H1 (cell line): Measurements from ENCODE around the gene SORBS1.

Source experiments
- ATF2 ChIP-seq: IDR thresholded peaks from 2 replicates; pipeline ENCODE4 v1.6.1; 2012; ENCODE audit warnings: low read length, inconsistent platforms
- BCL11A ChIP-seq, 2 experiments: IDR thresholded peaks; one replicate each; pipeline ENCODE4 v1.6.1; 2011; ENCODE audit warnings: low read depth in 2 of 2, low read length in 2 of 2, mild to moderate bottlenecking in 2 of 2
- CREB1 ChIP-seq: IDR thresholded peaks from 2 replicates; pipeline ENCODE4 v1.6.1; 2012; ENCODE audit warnings: inconsistent platforms
- CTCF ChIP-seq, 3 experiments: IDR thresholded peaks; 1 replicate in 2 of 3; 2 replicates in 1 of 3; pipeline versions ENCODE4 v1.5.1 to v1.6.1; 2011; ENCODE audit warnings: low read length in 3 of 3, mild to moderate bottlenecking in 3 of 3, inconsistent platforms in 2 of 3, low read depth in 1 of 3, moderate library complexity in 1 of 3; ENCODE audit not compliant: insufficient read depth in 1 of 3; ENCODE audit errors: control extremely low read depth in 1 of 3
- EZH2 ChIP-seq: fragments of 200-600 bp; sonication (generic); IDR thresholded peaks from 2 replicates; pipeline ENCODE4 v1.7.1; 2012; ENCODE audit warnings: low read depth, mild to moderate bottlenecking, moderate library complexity, low read length, inconsistent platforms; ENCODE audit not compliant: severe bottlenecking
- NANOG ChIP-seq: IDR thresholded peaks from 2 replicates; pipeline ENCODE4 v1.6.1; 2011; ENCODE audit warnings: low read length, low read depth, mild to moderate bottlenecking, inconsistent platforms; ENCODE audit not compliant: insufficient read depth, poor library complexity, severe bottlenecking
- POLR2A ChIP-seq, 2 experiments: IDR thresholded peaks; 1 replicate in 1 of 2; 2 replicates in 1 of 2; pipeline ENCODE4 v1.6.1; 2011; ENCODE audit warnings: low read depth in 2 of 2, low read length in 2 of 2, mild to moderate bottlenecking in 2 of 2; ENCODE audit errors: control extremely low read depth in 1 of 2
- POLR2AphosphoS5 ChIP-seq: IDR thresholded peaks from 2 replicates; pipeline ENCODE4 v1.6.1; 2011; ENCODE audit warnings: low read depth, low read length
- SIN3A ChIP-seq, 2 experiments: IDR thresholded peaks in 1 of 2; conservative IDR thresholded peaks in 1 of 2; 2 replicates each; pipeline ENCODE4 v1.6.1; 2011 to 2012; ENCODE audit warnings: low read length in 2 of 2, improper control_type of control experiment in 1 of 2, low read depth in 1 of 2, mild to moderate bottlenecking in 1 of 2
- SP2 ChIP-seq: IDR thresholded peaks from 2 replicates; pipeline ENCODE4 v1.6.1; 2012; ENCODE audit warnings: mild to moderate bottlenecking, low read length, inconsistent platforms
- TEAD4 ChIP-seq: IDR thresholded peaks from 2 replicates; pipeline ENCODE4 v1.6.1; 2012; ENCODE audit warnings: low read depth, low read length, inconsistent platforms, mixed read lengths
- TF ChIP-seq, protein P1 (sequence below): IDR thresholded peaks from 2 replicates; pipeline ENCODE4 v1.6.1; 2012; ENCODE audit warnings: inconsistent platforms
- TF ChIP-seq, protein P2 (sequence below): IDR thresholded peaks from 2 replicates; pipeline ENCODE4 v1.6.1; 2011; ENCODE audit warnings: low read depth, mild to moderate bottlenecking, low read length; ENCODE audit not compliant: insufficient read depth

- TF ChIP-seq CTCF (IDR thresholded peaks at IDR 0.05; ENCODE audit: control extremely low read depth in 1 of 3, insufficient read depth in 1 of 3, low read depth in 1 of 3, low read length in 3 of 3) = no peak
- TF ChIP-seq, protein P1, sequence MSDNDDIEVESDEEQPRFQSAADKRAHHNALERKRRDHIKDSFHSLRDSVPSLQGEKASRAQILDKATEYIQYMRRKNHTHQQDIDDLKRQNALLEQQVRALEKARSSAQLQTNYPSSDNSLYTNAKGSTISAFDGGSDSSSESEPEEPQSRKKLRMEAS = no peak
- no peak for TF ChIP-seq ATF2
- TF ChIP-seq BCL11A (IDR thresholded peaks at IDR 0.05; ENCODE audit: low read depth in 2 of 2, low read length in 2 of 2) = no peak
- TF ChIP-seq SIN3A (conservative IDR thresholded peaks at IDR 0.05 in 1 of 2, IDR thresholded peaks at IDR 0.05 in 1 of 2; ENCODE audit: low read depth in 1 of 2, low read length in 2 of 2) = no peak
- TF ChIP-seq CREB1 = no peak
- TF ChIP-seq SP2 = no peak
- TF ChIP-seq POLR2AphosphoS5 = no peak
- no peak for TF ChIP-seq NANOG
- TF ChIP-seq, protein P2, sequence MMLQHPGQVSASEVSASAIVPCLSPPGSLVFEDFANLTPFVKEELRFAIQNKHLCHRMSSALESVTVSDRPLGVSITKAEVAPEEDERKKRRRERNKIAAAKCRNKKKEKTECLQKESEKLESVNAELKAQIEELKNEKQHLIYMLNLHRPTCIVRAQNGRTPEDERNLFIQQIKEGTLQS = no peak
- TF ChIP-seq POLR2A (IDR thresholded peaks at IDR 0.05; ENCODE audit: control extremely low read depth in 1 of 2, low read depth in 2 of 2, low read length in 2 of 2) = no peak
- TF ChIP-seq TEAD4 = no peak
- no peak for TF ChIP-seq EZH2
Observed at GRCh38 chr10:95588025-95588424, 26.9 kb upstream of the SORBS1 start.
